HepG2 (cell line): ENCODE results near the gene FSIP1. TPM values are rescaled to one million over a fixed set of nuclear protein-coding genes. Genes with fewer than 3 reads are reported as not detected.

ENCODE experiments used
- ATF7 ChIP-seq, 2 experiments: fragments of 450-650 bp in 1 of 2; sonication (generic) in 1 of 2; formaldehyde crosslinking in 1 of 2; IDR thresholded peaks; 2 replicates each; pipeline versions ENCODE4 v1.4.0 to v1.6.1; 2016 to 2020; ENCODE audit warnings: antibody characterized with exemption in 1 of 2, mild to moderate bottlenecking in 1 of 2, missing genetic modification reagents in 1 of 2
- HDAC1 ChIP-seq: sonication (generic); formaldehyde crosslinking; IDR thresholded peaks from 2 replicates; pipeline ENCODE4 v1.5.1; 2020; ENCODE audit warnings: mild to moderate bottlenecking, missing genetic modification reagents
- HNF4G ChIP-seq, 2 experiments: sonication (generic) in 1 of 2; formaldehyde crosslinking in 1 of 2; IDR thresholded peaks; 2 replicates each; pipeline versions ENCODE4 v1.4.0 to v1.6.1; 2011 to 2020; ENCODE audit warnings: borderline replicate concordance in 2 of 2, low read depth in 2 of 2, mild to moderate bottlenecking in 2 of 2, low read length in 1 of 2, missing genetic modification reagents in 1 of 2, moderate library complexity in 1 of 2
- HOXA9 ChIP-seq: sonication (generic); formaldehyde crosslinking; IDR thresholded peaks from 2 replicates; pipeline ENCODE4 v1.8.1; 2022; ENCODE audit warnings: missing genetic modification reagents, mild to moderate bottlenecking, moderate library complexity, borderline replicate concordance
- KLF16 ChIP-seq, 2 experiments: sonication (generic) in 1 of 2; formaldehyde crosslinking in 1 of 2; IDR thresholded peaks; 2 replicates each; pipeline versions ENCODE4 v1.6.1 to v1.8.0; 2016 to 2023; ENCODE audit warnings: missing genetic modification reagents in 2 of 2, missing compliant biosample characterization in 1 of 2
- NPAS2 ChIP-seq: sonication (generic); formaldehyde crosslinking; IDR thresholded peaks from 2 replicates; pipeline ENCODE4 v1.8.0; 2022; ENCODE audit warnings: mild to moderate bottlenecking, missing genetic modification reagents, borderline replicate concordance
- PITX1 ChIP-seq: sonication (generic); formaldehyde crosslinking; IDR thresholded peaks from 2 replicates; pipeline ENCODE4 v1.5.1; 2020; ENCODE audit warnings: mild to moderate bottlenecking, missing genetic modification reagents
- POLR2G ChIP-seq: fragments of 200-400 bp; formaldehyde crosslinking; IDR thresholded peaks from 2 replicates; pipeline ENCODE4 v1.6.1; 2018; ENCODE audit warnings: mild to moderate bottlenecking, low read depth, low read length, moderate library complexity
- RAD51 ChIP-seq: fragments of 450-650 bp; IDR thresholded peaks from 2 replicates; pipeline ENCODE4 v1.6.1; 2016; ENCODE audit warnings: borderline replicate concordance
- U2AF2 ChIP-seq: fragments of 200-400 bp; formaldehyde crosslinking; IDR thresholded peaks from 2 replicates; pipeline ENCODE4 v1.6.1; 2017; ENCODE audit warnings: low read depth, mild to moderate bottlenecking, low read length
- ZNF329 ChIP-seq: sonication (generic); formaldehyde crosslinking; IDR thresholded peaks from 2 replicates; pipeline ENCODE4 v1.9.0; 2021; ENCODE audit warnings: low read depth, mild to moderate bottlenecking, missing genetic modification reagents
- ZNF382 ChIP-seq: sonication (generic); formaldehyde crosslinking; IDR thresholded peaks from 2 replicates; pipeline ENCODE4 v1.5.0; 2020; ENCODE audit warnings: missing genetic modification reagents, mild to moderate bottlenecking, borderline replicate concordance
- ZNF446 ChIP-seq: sonication (generic); formaldehyde crosslinking; IDR thresholded peaks from 2 replicates; pipeline ENCODE4 v1.5.0; 2020; ENCODE audit warnings: mild to moderate bottlenecking, missing genetic modification reagents
- ZNF563 ChIP-seq: sonication (generic); formaldehyde crosslinking; IDR thresholded peaks from 2 replicates; pipeline ENCODE4 v1.8.0; 2022; ENCODE audit warnings: mild to moderate bottlenecking, moderate library complexity, missing genetic modification reagents
- ZNF616 ChIP-seq: sonication (generic); formaldehyde crosslinking; IDR thresholded peaks from 2 replicates; pipeline ENCODE4 v1.5.0; 2020; ENCODE audit warnings: low read depth, mild to moderate bottlenecking, missing genetic modification reagents
- ZNF660 ChIP-seq: sonication (generic); formaldehyde crosslinking; IDR thresholded peaks from 2 replicates; pipeline ENCODE4 v1.5.1; 2020; ENCODE audit warnings: mild to moderate bottlenecking, low read depth, missing genetic modification reagents, borderline replicate concordance
- ZNF792 ChIP-seq: IDR thresholded peaks from 2 replicates; pipeline ENCODE4 v1.6.1; 2016
- polyA plus RNA-seq, 8 experiments: library from polyadenylated mRNA; depleted of rRNA in 3 of 8; stranded (reverse) in 7 of 8; unstranded in 1 of 8; fragments of >200 nt; fragmentation: Illumina TruSeq in 4 of 8; extraction: Trizol in 4 of 8; gene quantifications; 2 replicates each; pipeline versions ENCODE4 v1.2.1 to v1.2.3, GENCODE V29; 2011 to 2016; ENCODE audit warnings: low read depth in 4 of 8, missing spikeins in 1 of 8, mixed read lengths in 1 of 8; ENCODE audit not compliant: insufficient read depth in 1 of 8
- total RNA-seq, 5 experiments: library from RNA; depleted of rRNA; stranded (reverse); fragments of >200 nt; fragmentation: Illumina TruSeq; extraction: Trizol; gene quantifications; 2 replicates each; pipeline ENCODE4 v1.2.3, GENCODE V29; 2016; ENCODE audit warnings: low read depth in 1 of 5
- TF ChIP-seq, protein P1 (sequence below): sonication (generic); formaldehyde crosslinking; IDR thresholded peaks from 2 replicates; pipeline ENCODE4 v1.5.0; 2020; ENCODE audit warnings: mild to moderate bottlenecking, missing genetic modification reagents, borderline replicate concordance
- TF ChIP-seq, protein P2 (sequence below): sonication (generic); formaldehyde crosslinking; IDR thresholded peaks from 2 replicates; pipeline ENCODE4 v1.4.0; 2020; ENCODE audit warnings: missing genetic modification reagents; ENCODE audit errors: not compliant biosample characterization
- TF ChIP-seq, protein P3 (sequence below): sonication (generic); formaldehyde crosslinking; IDR thresholded peaks from 2 replicates; pipeline ENCODE4 v1.5.0; 2020; ENCODE audit warnings: mild to moderate bottlenecking, missing genetic modification reagents
- TF ChIP-seq, protein P4 (sequence below): sonication (generic); formaldehyde crosslinking; IDR thresholded peaks from 2 replicates; pipeline ENCODE4 v1.8.1; 2022; ENCODE audit warnings: low read depth, mild to moderate bottlenecking, missing genetic modification reagents

FSIP1 gene
- total and polyA plus RNA-seq, 2 of the 13 experiments (the other 11 are each of a cell fraction or from before 2014, with no cell fraction given) = 0.18 TPM; not detected in 1

DNA sequence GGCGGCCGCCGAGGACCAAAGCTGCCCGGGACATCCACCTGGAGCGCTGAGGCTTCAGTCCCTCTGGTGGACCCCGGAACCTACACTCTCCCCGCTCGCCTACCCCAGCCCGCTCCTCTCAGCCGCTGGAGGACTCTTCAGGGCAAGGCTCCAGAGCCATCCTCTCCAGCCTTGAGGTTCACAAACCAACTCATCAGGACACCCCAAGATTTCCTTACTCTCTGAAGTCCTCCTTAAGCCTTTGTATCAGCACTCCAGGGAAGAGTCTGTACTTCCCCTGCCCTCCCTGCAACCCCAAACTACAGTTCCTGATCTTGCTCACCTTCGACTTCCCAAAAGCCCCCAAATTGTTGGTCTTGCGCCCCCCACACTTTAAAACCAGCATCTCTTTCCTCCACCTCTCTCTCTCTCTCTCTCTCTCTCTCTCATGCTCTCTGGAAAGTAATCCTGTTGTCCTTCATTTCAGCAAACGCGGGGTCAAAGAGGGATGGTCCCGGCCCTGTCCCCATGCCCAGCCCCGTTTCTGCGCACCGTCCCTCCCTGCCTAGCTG is 201.3 kb downstream of the FSIP1 start (continued):
- TF ChIP-seq, protein P1, sequence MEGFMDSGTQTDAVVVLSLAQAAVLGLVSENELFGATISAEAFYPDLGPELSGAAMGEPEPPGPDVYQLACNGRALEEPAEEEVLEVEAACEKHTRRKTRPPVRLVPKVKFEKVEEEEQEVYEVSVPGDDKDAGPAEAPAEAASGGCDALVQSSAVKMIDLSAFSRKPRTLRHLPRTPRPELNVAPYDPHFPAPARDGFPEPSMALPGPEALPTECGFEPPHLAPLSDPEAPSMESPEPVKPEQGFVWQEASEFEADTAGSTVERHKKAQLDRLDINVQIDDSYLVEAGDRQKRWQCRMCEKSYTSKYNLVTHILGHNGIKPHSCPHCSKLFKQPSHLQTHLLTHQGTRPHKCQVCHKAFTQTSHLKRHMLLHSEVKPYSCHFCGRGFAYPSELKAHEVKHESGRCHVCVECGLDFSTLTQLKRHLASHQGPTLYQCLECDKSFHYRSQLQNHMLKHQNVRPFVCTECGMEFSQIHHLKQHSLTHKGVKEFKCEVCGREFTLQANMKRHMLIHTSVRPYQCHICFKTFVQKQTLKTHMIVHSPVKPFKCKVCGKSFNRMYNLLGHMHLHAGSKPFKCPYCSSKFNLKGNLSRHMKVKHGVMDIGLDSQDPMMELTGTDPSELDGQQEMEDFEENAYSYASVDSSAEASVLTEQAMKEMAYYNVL = no peak
- TF ChIP-seq KLF16 (CRISPR knock-in tag; IDR thresholded peaks at IDR 0.05) = no peak
- TF ChIP-seq, protein P2, sequence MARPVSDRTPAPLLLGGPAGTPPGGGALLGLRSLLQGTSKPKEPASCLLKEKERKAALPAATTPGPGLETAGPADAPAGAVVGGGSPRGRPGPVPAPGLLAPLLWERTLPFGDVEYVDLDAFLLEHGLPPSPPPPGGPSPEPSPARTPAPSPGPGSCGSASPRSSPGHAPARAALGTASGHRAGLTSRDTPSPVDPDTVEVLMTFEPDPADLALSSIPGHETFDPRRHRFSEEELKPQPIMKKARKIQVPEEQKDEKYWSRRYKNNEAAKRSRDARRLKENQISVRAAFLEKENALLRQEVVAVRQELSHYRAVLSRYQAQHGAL (CRISPR knock-in tag) = no peak
- no peak for TF ChIP-seq ZNF446 (CRISPR knock-in tag)
- no peak for TF ChIP-seq HNF4G (IDR thresholded peaks at IDR 0.05; ENCODE audit: borderline replicate concordance, low read depth, low read length)
- TF ChIP-seq HNF4G (CRISPR knock-in tag; IDR thresholded peaks at IDR 0.05; ENCODE audit: borderline replicate concordance, low read depth) = 0 out of 2 replicates have a peak, but pooled peaks have one; percentile 36
- TF ChIP-seq, protein P3, sequence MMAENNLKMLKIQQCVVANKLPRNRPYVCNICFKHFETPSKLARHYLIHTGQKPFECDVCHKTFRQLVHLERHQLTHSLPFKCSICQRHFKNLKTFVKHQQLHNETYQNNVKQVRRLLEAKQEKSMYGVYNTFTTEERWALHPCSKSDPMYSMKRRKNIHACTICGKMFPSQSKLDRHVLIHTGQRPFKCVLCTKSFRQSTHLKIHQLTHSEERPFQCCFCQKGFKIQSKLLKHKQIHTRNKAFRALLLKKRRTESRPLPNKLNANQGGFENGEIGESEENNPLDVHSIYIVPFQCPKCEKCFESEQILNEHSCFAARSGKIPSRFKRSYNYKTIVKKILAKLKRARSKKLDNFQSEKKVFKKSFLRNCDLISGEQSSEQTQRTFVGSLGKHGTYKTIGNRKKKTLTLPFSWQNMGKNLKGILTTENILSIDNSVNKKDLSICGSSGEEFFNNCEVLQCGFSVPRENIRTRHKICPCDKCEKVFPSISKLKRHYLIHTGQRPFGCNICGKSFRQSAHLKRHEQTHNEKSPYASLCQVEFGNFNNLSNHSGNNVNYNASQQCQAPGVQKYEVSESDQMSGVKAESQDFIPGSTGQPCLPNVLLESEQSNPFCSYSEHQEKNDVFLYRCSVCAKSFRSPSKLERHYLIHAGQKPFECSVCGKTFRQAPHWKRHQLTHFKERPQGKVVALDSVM = peak; percentile 34; the same call in 1 of the 2 replicates
- no peak for TF ChIP-seq ZNF563 (CRISPR knock-in tag)
- 0 out of 2 replicates have a peak, but pooled peaks have one; percentile 44 for TF ChIP-seq ZNF329
- no peak; the same call in 1 of the 2 replicates for TF ChIP-seq HOXA9 (CRISPR knock-in tag)
- TF ChIP-seq ZNF660 = no peak
- TF ChIP-seq POLR2G = peak; percentile 52
- TF ChIP-seq RAD51 = no peak
- no peak for TF ChIP-seq ZNF382 (CRISPR knock-in tag)
- no peak for TF ChIP-seq HDAC1 (CRISPR knock-in tag)
- TF ChIP-seq, protein P4, sequence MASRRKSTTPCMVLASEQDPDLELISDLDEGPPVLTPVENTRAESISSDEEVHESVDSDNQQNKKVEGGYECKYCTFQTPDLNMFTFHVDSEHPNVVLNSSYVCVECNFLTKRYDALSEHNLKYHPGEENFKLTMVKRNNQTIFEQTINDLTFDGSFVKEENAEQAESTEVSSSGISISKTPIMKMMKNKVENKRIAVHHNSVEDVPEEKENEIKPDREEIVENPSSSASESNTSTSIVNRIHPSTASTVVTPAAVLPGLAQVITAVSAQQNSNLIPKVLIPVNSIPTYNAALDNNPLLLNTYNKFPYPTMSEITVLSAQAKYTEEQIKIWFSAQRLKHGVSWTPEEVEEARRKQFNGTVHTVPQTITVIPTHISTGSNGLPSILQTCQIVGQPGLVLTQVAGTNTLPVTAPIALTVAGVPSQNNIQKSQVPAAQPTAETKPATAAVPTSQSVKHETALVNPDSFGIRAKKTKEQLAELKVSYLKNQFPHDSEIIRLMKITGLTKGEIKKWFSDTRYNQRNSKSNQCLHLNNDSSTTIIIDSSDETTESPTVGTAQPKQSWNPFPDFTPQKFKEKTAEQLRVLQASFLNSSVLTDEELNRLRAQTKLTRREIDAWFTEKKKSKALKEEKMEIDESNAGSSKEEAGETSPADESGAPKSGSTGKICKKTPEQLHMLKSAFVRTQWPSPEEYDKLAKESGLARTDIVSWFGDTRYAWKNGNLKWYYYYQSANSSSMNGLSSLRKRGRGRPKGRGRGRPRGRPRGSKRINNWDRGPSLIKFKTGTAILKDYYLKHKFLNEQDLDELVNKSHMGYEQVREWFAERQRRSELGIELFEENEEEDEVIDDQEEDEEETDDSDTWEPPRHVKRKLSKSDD (CRISPR knock-in tag) = no peak
- TF ChIP-seq PITX1 (CRISPR knock-in tag) = no peak; the same call in 1 of the 2 replicates
- no peak for TF ChIP-seq NPAS2 (CRISPR knock-in tag)
- TF ChIP-seq ZNF616 = no peak
- TF ChIP-seq ATF7 (IDR thresholded peaks at IDR 0.05) = no peak
- TF ChIP-seq ATF7 (CRISPR knock-in tag; IDR thresholded peaks at IDR 0.05) = no peak
- no peak for TF ChIP-seq ZNF792 (CRISPR knock-in tag)
- no peak for TF ChIP-seq U2AF2
